NCI-H2171 treated with DMSO at 0.1 percent for 48 hours (cell line): ENCODE data around the gene KRT28.

Experiments
- DNase-seq: peaks from one replicate; lab custom pipeline; 2025; lab: John Stamatoyannopoulos, UW

Gene KRT28, protein sequence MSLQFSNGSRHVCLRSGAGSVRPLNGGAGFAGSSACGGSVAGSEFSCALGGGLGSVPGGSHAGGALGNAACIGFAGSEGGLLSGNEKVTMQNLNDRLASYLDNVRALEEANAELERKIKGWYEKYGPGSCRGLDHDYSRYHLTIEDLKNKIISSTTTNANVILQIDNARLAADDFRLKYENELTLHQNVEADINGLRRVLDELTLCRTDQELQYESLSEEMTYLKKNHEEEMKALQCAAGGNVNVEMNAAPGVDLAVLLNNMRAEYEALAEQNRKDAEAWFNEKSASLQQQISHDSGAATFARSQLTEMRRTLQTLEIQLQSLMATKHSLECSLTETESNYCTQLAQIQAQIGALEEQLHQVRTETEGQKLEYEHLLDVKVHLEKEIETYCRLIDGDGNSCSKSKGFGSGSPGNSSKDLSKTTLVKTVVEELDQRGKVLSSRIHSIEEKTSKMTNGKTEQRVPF

DNA sequence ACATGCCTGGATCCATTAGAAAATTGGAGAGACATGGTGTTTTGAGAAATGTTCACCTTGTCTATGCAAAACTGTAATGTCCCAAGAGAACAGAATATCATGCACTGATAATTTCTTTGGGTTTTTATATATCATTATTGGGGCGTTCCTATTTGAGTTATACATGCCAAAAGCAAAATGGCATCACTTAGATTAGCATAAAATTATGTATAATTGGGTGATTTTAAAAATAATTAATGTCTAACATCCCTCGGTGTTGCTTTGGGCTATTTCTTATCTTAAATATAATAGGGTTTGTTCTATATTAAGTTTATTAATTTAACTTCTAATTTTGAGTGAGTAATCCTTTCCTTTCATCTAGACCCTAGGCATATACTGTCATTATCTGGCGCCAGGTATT, at the start of gene KRT28:
TSS of gene KRT28 (minus strand) at position 101 of the 400 bp plus-strand sequence. CDS start at position 35, 66 bp downstream.
- DNase-seq, result no peak

DNA sequence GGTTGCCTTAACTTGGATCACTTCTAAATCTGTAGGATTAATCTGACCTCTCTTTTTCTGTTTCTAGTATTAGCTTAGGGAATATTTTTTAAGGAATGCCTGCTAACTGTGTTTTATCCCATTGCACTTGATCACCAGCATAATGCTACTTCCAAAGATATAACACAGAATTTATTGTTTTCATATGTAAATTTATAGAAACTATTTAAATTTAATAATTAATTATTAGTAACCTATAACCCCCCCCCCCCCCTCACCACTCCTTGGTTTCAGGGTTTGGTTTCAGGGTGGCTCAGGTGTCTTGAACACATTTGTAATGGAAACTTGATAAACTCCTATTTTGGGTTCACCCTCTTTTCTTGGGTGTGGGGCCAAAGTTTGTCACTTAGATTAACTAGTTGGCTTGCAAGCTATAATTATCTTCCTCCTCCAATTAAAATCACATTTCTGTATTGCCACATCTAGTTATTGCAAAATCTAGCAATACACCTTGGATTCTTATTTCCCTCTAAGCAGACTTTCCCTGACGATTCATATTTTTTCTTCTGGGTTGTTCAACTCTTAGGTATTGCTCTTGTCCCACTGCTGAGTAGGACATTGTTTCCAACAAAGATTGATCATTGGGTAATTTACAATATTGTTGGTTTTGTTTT, 49.0 kb upstream of the KRT28 start:
- DNase-seq, result no peak

- no peak for DNase-seq
Measured at GRCh38 chr17:40846515-40847144, 46.9 kb upstream of the KRT28 start.

DNA sequence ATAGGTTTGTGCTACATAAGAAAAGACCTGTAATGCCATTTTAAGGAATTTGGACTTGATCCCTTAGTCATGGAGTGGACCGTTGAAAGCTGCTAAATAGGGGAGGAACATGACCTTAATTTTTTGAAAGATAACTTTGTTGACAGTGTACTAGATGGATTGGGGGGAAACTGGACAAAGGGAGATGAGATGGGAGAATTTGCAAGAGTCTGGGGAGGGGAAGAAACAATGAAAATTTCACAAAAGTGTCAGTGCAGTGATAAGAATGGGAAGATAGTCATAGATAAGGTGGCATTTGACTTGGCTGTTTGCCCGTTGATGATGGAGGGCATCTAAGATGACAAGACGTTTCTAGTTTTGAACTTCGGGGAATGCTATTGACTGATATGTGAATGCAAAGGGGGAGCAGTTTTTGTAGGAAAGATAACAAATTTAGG, 44.9 kb upstream of the KRT28 start:
- no peak for DNase-seq

GRCh38 chr17:40843242-40843641, 43.5 kb upstream of the KRT28 start:
- no peak for DNase-seq

DNA sequence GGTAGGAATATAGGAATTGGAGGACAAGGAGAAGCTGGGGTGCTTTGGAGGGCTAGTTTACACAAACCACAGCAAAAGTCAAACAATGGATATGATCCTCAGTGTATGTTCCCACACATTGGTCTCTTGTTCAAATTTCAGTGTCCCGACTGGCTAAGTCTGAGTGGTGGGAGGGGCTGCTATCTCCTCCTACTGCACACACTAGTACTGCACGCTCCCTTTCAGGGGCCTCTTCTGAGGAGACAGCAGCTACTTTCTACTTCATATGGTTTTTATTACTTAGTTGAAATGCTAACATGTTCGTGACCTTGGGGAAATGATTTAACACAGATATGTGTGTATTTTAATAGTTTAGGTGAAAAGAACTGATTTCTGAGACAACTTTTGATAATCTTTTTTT, 41.5 kb upstream of the KRT28 start:
- no peak for DNase-seq

- no peak for DNase-seq
Measured at GRCh38 chr17:40839194-40839593, 39.4 kb upstream of the KRT28 start.

GRCh38 chr17:40836020-40836419, 36.3 kb upstream of the KRT28 start:
- DNase-seq, result no peak

GRCh38 chr17:40833882-40834281, 34.1 kb upstream of the KRT28 start:
- DNase-seq, result no peak

- DNase-seq, result no peak
Measured at GRCh38 chr17:40832840-40833239, 33.1 kb upstream of the KRT28 start.

DNA sequence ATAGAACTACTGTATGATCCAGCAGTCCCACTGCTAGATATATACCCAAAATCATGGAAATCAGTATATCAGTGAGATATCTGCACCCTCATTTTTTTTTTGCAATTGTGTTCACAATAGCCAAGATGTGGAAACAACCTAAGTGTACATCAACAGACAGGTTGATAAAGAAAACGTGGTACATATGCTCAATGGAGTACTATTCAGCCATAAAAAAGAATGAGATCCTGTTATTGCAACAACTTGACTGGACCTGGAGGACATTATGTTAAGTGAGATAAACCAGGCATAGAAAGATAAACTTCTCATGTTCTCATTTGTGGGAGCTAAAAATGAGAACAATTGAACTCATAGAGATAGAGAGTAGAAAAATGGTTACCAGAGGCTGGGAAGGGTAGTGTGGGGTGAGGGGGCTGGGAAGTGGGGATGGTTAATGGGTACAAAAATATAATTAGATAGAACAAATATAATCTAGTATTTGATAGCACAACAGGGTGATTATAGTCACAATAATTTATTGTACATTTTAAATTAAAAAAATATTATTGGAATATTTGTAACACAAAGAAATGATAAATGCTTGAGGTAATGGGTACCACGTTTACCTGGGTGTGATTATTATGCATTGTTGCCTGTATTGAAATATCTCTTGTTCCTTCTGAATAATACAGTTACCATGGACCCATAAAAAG, 30.5 kb upstream of the KRT28 start:
- DNase-seq, result no peak

DNA sequence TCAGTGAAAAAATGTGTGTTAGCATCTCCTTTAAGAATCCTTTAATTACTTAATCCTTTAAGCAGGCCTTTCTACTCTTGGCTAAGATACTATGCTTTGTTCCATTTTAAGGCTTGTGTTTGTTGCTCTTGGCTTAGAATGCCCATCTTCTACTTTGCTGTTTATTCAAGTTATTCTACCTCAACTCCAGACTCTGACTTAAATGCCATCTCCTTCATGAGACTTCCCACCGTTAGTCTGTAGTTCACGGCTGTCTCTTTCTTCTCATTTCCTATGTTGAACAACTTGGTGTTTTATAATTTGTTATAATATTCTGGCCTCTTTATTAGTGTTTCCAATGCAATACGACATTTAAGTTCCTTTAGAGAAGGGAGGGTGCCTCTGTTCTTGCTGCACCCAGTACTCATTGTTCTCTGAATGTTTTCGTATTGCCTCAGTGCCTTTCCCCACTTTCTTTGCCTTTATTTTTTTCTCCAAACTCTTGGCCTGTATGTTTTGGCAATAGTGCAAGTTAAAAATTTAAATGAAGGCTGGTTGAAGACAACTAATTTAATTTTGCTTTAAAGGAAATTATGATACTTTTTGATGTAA, 28.8 kb upstream of the KRT28 start:
- DNase-seq, result no peak

GRCh38 chr17:40827746-40828453, 28.1 kb upstream of the KRT28 start:
- DNase-seq, result no peak

- DNase-seq, result no peak
Measured at GRCh38 chr17:40825599-40825998, 25.8 kb upstream of the KRT28 start.

- no peak for DNase-seq
Measured at GRCh38 chr17:40824015-40824832, 24.5 kb upstream of the KRT28 start.

- DNase-seq, result no peak
Measured at GRCh38 chr17:40822132-40822812, 22.5 kb upstream of the KRT28 start, which contains the start of gene KRT10. Gene KRT10, minus strand, starts transcription at chr17:40822614. Its CDS starts 29 bp downstream, at chr17:40822585.

DNA sequence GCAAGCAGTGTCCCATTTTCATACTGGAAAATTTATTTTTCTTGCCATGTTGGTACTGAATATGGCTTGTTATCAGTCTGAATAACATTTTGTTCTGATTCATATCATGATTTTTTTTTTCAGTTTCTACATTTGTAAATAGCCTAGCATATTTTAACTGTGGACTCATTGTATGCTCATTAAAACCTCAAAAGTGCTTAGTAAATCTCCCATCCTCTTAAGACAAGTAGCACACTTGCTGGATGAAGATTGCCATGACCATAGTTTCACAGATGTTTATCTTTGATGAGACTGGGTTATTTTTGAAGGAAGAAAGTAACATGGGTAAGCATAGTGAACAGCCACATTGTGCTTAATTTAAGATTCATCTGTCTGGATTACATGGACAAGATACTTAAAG, 21.8 kb upstream of the KRT28 start:
- no peak for DNase-seq

DNA sequence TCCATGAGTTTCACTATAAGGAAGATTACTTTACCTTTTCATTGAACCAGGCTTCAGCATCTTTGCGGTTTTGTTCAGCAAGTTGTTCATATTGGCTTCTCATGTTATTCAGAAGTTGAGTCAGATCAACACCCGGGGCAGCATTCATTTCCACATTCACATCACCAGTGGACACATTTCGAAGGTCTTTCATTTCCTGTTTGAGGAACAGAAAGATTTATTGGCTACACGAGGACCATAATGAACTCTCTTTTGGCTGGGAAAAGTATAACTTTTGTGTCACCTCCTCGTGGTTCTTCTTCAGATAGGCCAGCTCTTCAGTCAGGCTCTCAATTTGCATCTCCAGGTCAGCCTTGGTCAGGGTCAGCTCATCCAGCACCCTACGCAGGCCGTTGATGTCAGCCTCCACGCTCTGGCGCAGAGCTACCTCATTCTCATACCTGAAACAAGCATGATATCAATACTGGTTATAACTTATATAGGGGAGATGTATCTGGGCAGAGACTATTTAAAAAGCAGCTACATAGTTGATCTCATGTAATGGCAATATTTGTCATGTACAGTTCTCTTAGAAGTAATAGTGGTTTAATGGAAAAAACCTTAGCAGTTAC, 20.6 kb upstream of the KRT28 start:
- no peak for DNase-seq

- DNase-seq, result no peak
Measured at GRCh38 chr17:40819528-40820125, 19.9 kb upstream of the KRT28 start.
